ENCODE measurements around the gene PCDHGA10.
"Not testable (repeated sequence)": the region's sequence is repeated elsewhere in the genome, so short reads cannot be mapped to it uniquely, and the experiment has no call there.

Gene PCDHGA10

DNA sequence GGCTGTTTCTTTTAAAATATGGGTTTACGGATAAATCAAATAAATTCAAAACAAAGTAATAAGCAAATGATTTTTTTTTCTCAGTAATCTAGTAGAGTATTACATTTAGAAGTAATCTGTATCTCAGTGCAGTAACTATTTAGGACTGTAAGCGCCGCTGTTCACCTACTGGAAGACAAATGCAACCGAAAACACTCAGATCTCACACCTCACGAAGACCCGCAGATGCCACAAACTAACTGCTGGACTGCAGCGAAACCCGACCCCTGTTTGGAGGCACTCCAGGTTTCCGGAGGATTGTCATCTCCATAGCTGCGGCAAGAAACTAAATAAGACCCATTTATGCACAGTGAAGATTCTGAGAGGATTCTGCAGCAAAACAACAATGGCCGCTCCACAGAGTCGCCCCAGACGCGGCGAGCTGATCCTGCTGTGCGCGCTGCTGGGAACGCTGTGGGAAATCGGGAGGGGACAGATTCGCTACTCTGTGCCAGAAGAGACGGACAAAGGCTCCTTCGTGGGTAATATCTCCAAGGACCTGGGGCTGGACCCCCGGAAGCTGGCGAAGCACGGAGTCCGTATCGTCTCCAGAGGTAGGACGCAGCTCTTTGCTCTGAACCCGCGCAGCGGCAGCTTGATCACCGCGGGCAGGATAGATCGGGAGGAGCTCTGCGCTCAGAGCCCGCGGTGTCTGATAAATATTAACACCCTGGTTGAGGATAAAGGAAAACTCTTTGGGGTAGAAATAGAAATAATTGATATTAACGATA lies 20.2 kb upstream of the PCDHGA10 start, which contains the start of gene PCDHGA8:
Gene PCDHGA8, plus strand, starts transcription at position 205 of the 770 bp plus-strand sequence. Its CDS starts 181 bp downstream, at position 386.
- DNase-seq, result no peak
- Histone ChIP-seq H3K9me3 (peaks cover 35 to 98% (median 84%) of the 10 kb centered on the region in 3 donors), H3K4me1 (no peaks in the 10 kb centered on the region), H3K27me3 (no peaks in the 10 kb centered on the region), H3K4me3 (no peak within 1 kb of the TSS), H3K36me3 (peaks cover 4 to 63% (median 45%) of the 10 kb centered on the region in 3 donors), H3K27ac (no peak within 1 kb of the TSS)
- TF ChIP-seq, protein P1, sequence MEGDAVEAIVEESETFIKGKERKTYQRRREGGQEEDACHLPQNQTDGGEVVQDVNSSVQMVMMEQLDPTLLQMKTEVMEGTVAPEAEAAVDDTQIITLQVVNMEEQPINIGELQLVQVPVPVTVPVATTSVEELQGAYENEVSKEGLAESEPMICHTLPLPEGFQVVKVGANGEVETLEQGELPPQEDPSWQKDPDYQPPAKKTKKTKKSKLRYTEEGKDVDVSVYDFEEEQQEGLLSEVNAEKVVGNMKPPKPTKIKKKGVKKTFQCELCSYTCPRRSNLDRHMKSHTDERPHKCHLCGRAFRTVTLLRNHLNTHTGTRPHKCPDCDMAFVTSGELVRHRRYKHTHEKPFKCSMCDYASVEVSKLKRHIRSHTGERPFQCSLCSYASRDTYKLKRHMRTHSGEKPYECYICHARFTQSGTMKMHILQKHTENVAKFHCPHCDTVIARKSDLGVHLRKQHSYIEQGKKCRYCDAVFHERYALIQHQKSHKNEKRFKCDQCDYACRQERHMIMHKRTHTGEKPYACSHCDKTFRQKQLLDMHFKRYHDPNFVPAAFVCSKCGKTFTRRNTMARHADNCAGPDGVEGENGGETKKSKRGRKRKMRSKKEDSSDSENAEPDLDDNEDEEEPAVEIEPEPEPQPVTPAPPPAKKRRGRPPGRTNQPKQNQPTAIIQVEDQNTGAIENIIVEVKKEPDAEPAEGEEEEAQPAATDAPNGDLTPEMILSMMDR (IDR thresholded peaks at IDR 0.05), result no peak
- intact Hi-C loops (cut with DNase I; ENCODE audit: low total_unique reads), result no loop called here

DNA sequence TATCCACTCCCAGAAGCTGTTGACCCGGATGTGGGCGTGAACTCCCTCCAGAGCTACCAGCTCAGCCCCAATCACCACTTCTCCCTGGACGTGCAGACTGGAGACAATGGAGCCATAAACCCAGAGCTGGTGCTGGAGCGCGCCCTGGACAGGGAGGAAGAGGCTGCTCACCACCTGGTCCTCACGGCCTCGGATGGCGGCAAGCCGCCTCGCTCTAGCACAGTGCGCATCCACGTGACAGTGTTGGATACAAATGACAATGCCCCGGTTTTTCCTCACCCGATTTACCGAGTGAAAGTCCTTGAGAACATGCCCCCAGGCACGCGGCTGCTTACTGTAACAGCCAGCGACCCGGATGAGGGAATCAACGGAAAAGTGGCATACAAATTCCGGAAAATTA lies 19.5 kb upstream of the PCDHGA10 start:
- Histone ChIP-seq H3K36me3 (peaks cover 4 to 63% (median 45%) of the 10 kb centered on the region in 3 donors), H3K4me3 (no peak overlapping the region), H3K27ac (no peak overlapping the region), H3K4me1 (no peaks in the 10 kb centered on the region), H3K27me3 (no peaks in the 10 kb centered on the region), H3K9me3 (peaks cover 37 to 98% (median 84%) of the 10 kb centered on the region in 3 donors)
- intact Hi-C loops (cut with DNase I; ENCODE audit: low total_unique reads), result no loop called here
- TF ChIP-seq, protein P1 (IDR thresholded peaks at IDR 0.05), result no peak
- no peak for DNase-seq

DNA sequence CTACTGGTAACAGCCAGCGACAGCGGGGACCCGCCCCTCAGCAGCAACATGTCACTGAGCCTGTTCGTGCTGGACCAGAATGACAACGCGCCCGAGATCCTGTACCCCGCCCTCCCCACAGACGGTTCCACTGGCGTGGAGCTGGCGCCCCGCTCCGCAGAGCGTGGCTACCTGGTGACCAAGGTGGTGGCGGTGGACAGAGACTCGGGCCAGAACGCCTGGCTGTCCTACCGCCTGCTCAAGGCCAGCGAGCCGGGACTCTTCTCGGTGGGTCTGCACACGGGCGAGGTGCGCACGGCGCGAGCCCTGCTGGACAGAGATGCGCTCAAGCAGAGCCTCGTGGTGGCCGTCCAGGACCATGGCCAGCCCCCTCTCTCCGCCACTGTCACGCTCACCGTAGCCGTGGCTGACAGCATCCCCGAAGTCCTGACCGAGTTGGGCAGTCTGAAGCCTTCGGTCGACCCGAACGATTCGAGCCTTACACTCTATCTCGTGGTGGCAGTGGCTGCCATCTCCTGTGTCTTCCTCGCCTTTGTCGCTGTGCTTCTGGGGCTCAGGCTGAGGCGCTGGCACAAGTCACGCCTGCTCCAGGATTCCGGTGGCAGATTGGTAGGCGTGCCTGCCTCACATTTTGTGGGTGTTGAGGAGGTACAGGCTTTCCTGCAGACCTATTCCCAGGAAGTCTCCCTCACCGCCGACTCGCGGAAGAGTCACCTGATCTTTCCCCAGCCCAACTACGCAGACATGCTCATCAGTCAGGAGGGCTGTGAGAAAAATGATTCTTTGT lies 18.2 kb upstream of the PCDHGA10 start:
- intact Hi-C loops (cut with DNase I; ENCODE audit: low total_unique reads); H3K27ac ChIP-seq; H3K27me3 ChIP-seq; DNase-seq; H3K4me1 ChIP-seq; H3K4me3 ChIP-seq: not testable (repeated sequence)
- peaks cover 4 to 64% (median 45%) of the 10 kb centered on the region in 3 donors for H3K36me3 ChIP-seq
- peaks cover 49 to 98% (median 83%) of the 10 kb centered on the region in 3 donors for H3K9me3 ChIP-seq

DNA sequence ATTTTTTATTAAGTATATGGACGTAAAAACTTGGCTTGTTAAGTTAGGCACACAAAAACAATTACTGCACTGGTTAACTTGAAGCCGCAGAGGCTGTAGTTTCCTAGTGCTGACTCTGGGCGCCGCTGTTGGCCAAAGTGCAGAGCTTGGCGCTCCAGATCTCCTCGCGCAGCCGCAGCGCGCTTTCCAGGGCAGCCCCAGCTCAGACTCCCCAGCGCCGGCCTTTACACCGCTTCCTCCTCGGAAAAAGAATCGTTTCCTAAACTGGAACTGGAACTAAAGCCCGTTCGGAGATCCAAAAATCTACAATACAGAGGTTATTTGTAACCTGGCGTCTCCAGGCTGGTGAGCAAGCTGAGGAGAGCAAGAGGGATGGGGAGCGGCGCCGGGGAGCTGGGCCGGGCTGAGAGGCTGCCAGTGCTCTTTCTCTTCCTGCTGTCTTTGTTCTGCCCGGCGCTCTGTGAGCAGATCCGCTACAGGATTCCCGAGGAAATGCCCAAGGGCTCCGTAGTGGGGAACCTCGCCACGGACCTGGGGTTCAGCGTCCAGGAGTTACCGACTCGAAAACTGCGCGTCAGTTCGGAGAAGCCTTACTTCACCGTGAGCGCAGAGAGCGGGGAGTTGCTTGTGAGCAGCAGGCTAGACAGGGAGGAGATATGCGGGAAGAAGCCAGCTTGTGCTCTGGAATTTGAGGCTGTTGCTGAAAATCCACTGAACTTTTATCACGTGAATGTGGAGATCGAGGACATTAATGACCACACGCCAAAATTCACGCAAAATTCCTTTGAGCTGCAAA lies 14.8 kb upstream of the PCDHGA10 start, which contains the start of gene PCDHGB5:
Gene PCDHGB5, plus strand, starts transcription at position 192 of the 796 bp plus-strand sequence. Its CDS starts 181 bp downstream, at position 373.
- H3K4me1 ChIP-seq; DNase-seq; intact Hi-C loops (cut with DNase I; ENCODE audit: low total_unique reads); H3K27me3 ChIP-seq; H3K27ac ChIP-seq: not testable (repeated sequence)
- TF ChIP-seq, protein P1 (IDR thresholded peaks at IDR 0.05), result peak in 1 of 2 experiments; percentile 44
- H3K36me3 ChIP-seq, result peaks cover 3 to 50% (median 31%) of the 10 kb centered on the region in 3 donors
- peaks cover 52 to 98% (median 89%) of the 10 kb centered on the region in 3 donors for H3K9me3 ChIP-seq
- peak within 1 kb of the TSS; percentile 31 to 38 for H3K4me3 ChIP-seq

DNA sequence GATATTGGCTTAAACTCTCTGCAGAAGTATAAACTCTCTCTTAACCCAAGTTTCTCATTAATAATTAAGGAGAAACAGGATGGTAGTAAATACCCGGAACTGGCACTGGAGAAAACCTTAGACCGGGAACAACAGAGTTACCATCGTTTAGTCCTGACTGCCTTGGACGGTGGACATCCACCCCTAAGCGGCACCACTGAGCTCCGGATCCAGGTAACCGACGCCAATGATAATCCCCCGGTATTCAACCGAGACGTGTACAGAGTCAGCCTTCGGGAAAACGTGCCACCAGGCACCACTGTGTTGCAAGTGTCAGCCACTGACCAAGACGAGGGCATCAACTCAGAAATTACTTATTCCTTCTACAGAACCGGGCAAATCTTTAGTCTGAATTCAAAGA lies 14.2 kb upstream of the PCDHGA10 start:
- no peak overlapping the region for H3K4me3 ChIP-seq
- no peak overlapping the region for H3K27ac ChIP-seq
- H3K36me3 ChIP-seq, result peaks cover 5 to 53% (median 31%) of the 10 kb centered on the region in 3 donors
- no peaks in the 10 kb centered on the region for H3K27me3 ChIP-seq
- H3K4me1 ChIP-seq, result no peaks in the 10 kb centered on the region
- TF ChIP-seq, protein P1 (IDR thresholded peaks at IDR 0.05), result no peak
- H3K9me3 ChIP-seq, result peaks cover 48 to 98% (median 89%) of the 10 kb centered on the region in 3 donors
- intact Hi-C loops (cut with DNase I; ENCODE audit: low total_unique reads), result no loop called here
- no peak for DNase-seq

Data from tibial artery (tissue), 4 donors.